H9 (cell line): Measurements from ENCODE around the gene ZNF175. TPM values are rescaled to one million over a fixed set of nuclear protein-coding genes. Genes with fewer than 3 reads are reported as not detected.

Experiments
- DNase-seq: peaks from one replicate; pipeline ENCODE4 v3.0.0-alpha.2; 2017
- H2AFZ ChIP-seq: one replicate; pipeline ENCODE4 v1.6.1; 2013; ENCODE audit warnings: mild to moderate bottlenecking, low read length, control low read depth, moderate library complexity
- H2AK5ac ChIP-seq: 2 replicates; pipeline ENCODE4 v1.6.1; 2013; ENCODE audit warnings: low read length, control low read depth, mixed read lengths; ENCODE audit not compliant: insufficient read length
- H2BK120ac ChIP-seq: one replicate; pipeline ENCODE4 v1.6.1; 2013; ENCODE audit warnings: low read depth, mild to moderate bottlenecking, low read length, control low read depth, inconsistent platforms; ENCODE audit not compliant: poor library complexity, severe bottlenecking
- H2BK12ac ChIP-seq: 2 replicates; pipeline ENCODE4 v1.6.1; 2013; ENCODE audit warnings: low read length, control low read depth, mixed read lengths, low read depth; ENCODE audit not compliant: insufficient read length
- H2BK15ac ChIP-seq: 2 replicates; pipeline ENCODE4 v1.6.1; 2013; ENCODE audit warnings: low read depth, low read length, control low read depth
- H2BK20ac ChIP-seq: one replicate; pipeline ENCODE4 v1.6.1; 2013; ENCODE audit warnings: low read depth, mild to moderate bottlenecking, low read length, control low read depth, inconsistent platforms; ENCODE audit not compliant: poor library complexity, severe bottlenecking
- H2BK5ac ChIP-seq: 2 replicates; pipeline ENCODE4 v1.6.1; 2013; ENCODE audit warnings: low read length, control low read depth, mixed read lengths; ENCODE audit not compliant: insufficient read length
- H3K14ac ChIP-seq: 2 replicates; pipeline ENCODE4 v1.6.1; 2013; ENCODE audit warnings: low read length, control low read depth; ENCODE audit not compliant: insufficient read depth
- H3K18ac ChIP-seq: 2 replicates; pipeline ENCODE4 v1.6.1; 2013; ENCODE audit warnings: low read depth, mild to moderate bottlenecking, mixed read lengths, low read length, control low read depth; ENCODE audit not compliant: insufficient read length
- H3K23ac ChIP-seq: 2 replicates; pipeline ENCODE4 v1.6.1; 2013; ENCODE audit warnings: low read length, control low read depth, mixed read lengths, low read depth; ENCODE audit not compliant: insufficient read length
- H3K23me2 ChIP-seq: 2 replicates; pipeline ENCODE4 v1.6.1; 2013; ENCODE audit warnings: low read depth, mild to moderate bottlenecking, mixed read lengths, low read length, control low read depth; ENCODE audit not compliant: insufficient read length, poor library complexity, severe bottlenecking
- H3K27ac ChIP-seq: 2 replicates; pipeline ENCODE4 v1.5.1; 2013; ENCODE audit warnings: low read length, control low read depth, mixed read lengths, low read depth; ENCODE audit not compliant: insufficient read length
- H3K27me3 ChIP-seq: 2 replicates; pipeline ENCODE4 v1.6.1; 2013; ENCODE audit warnings: low read length, control low read depth, inconsistent platforms; ENCODE audit not compliant: insufficient read depth
- H3K4ac ChIP-seq: 2 replicates; pipeline ENCODE4 v1.6.1; 2013; ENCODE audit warnings: low read depth, mild to moderate bottlenecking, control low read depth, inconsistent platforms, low read length, moderate library complexity
- H3K4me1 ChIP-seq: 2 replicates; pipeline ENCODE4 v1.6.1; 2013; ENCODE audit warnings: low read length, control low read depth, inconsistent platforms; ENCODE audit not compliant: insufficient read depth
- H3K4me2 ChIP-seq: 2 replicates; pipeline ENCODE4 v1.6.1; 2013; ENCODE audit warnings: low read length, control low read depth, mixed read lengths; ENCODE audit not compliant: insufficient read length, insufficient read depth
- H3K56ac ChIP-seq: 2 replicates; pipeline ENCODE4 v1.6.1; 2013; ENCODE audit warnings: low read depth, mild to moderate bottlenecking, mixed read lengths, low read length, control low read depth; ENCODE audit not compliant: insufficient read length
- H3K79me1 ChIP-seq: 2 replicates; pipeline ENCODE4 v1.6.1; 2013; ENCODE audit warnings: low read depth, mild to moderate bottlenecking, moderate library complexity, low read length, control low read depth, inconsistent platforms; ENCODE audit not compliant: insufficient read depth, poor library complexity, severe bottlenecking
- H3K79me2 ChIP-seq: 2 replicates; pipeline ENCODE4 v1.6.1; 2013; ENCODE audit warnings: low read length, control low read depth, inconsistent platforms; ENCODE audit not compliant: insufficient read depth
- H3K9ac ChIP-seq: 2 replicates; pipeline ENCODE4 v1.6.1; 2013; ENCODE audit warnings: low read length, control low read depth, mixed read lengths; ENCODE audit not compliant: insufficient read length; ENCODE audit errors: extremely low read depth
- H3K9me3 ChIP-seq: one replicate; pipeline ENCODE4 v1.6.1; 2013; ENCODE audit warnings: low read depth, low read length, inconsistent platforms; ENCODE audit not compliant: control insufficient read depth
- H3T11ph ChIP-seq: one replicate; pipeline ENCODE4 v1.6.1; 2013; ENCODE audit warnings: mild to moderate bottlenecking, low read length, control low read depth, inconsistent platforms
- H4K20me1 ChIP-seq: one replicate; pipeline ENCODE4 v1.6.1; 2013; ENCODE audit not compliant: control insufficient read depth, insufficient read length, insufficient read depth
- H4K5ac ChIP-seq: 2 replicates; pipeline ENCODE4 v1.6.1; 2013; ENCODE audit warnings: low read depth, mild to moderate bottlenecking, mixed read lengths, low read length, control low read depth; ENCODE audit not compliant: insufficient read length
- H4K8ac ChIP-seq: replicated peaks from 2 replicates; pipeline ENCODE4 v1.6.1; 2013; ENCODE audit warnings: low read length, control low read depth, mixed read lengths, low read depth; ENCODE audit not compliant: insufficient read length
- H4K91ac ChIP-seq: 2 replicates; pipeline ENCODE4 v1.6.1; 2013; ENCODE audit warnings: low read depth, mild to moderate bottlenecking, moderate library complexity, mixed read lengths, low read length, control low read depth; ENCODE audit not compliant: insufficient read length
- H3K27ac Mint-ChIP-seq, 3 experiments: 2 replicates in 2 of 3; 3 replicates in 1 of 3; pipeline ENCODE4 v1.8.0; 2020 to 2021; ENCODE audit warnings: mixed read lengths in 3 of 3, mild to moderate bottlenecking in 1 of 3, moderate library complexity in 1 of 3
- H3K27me3 Mint-ChIP-seq: 2 replicates; pipeline ENCODE4 v1.8.0; 2021; ENCODE audit warnings: low read depth, mild to moderate bottlenecking, moderate library complexity, mixed read lengths
- H3K36me3 Mint-ChIP-seq, 3 experiments: 2 replicates in 2 of 3; 3 replicates in 1 of 3; pipeline ENCODE4 v1.8.0; 2020 to 2021; ENCODE audit warnings: low read depth in 3 of 3, mixed read lengths in 3 of 3; ENCODE audit not compliant: insufficient read depth in 1 of 3
- H3K4me1 Mint-ChIP-seq, 2 experiments: 2 replicates each; pipeline ENCODE4 v1.8.0; 2020; ENCODE audit warnings: mixed read lengths in 2 of 2
- H3K4me3 Mint-ChIP-seq, 2 experiments: 2 replicates in 1 of 2; 3 replicates in 1 of 2; pipeline ENCODE4 v1.8.0; 2020 to 2021; ENCODE audit warnings: mild to moderate bottlenecking in 2 of 2, mixed read lengths in 2 of 2, moderate library complexity in 1 of 2
- H3K9me3 Mint-ChIP-seq, 2 experiments: 2 replicates in 1 of 2; 3 replicates in 1 of 2; pipeline ENCODE4 v1.8.0; 2020; ENCODE audit warnings: mild to moderate bottlenecking in 2 of 2, mixed read lengths in 2 of 2, moderate library complexity in 1 of 2
- CTCF ChIP-seq: fragments of 200-600 bp; sonication (generic); conservative IDR thresholded peaks from 3 replicates; pipeline ENCODE4 v1.8.0; 2021; ENCODE audit warnings: antibody characterized with exemption, mild to moderate bottlenecking
- WGBS: extraction: QIAGEN DNeasy Blood & Tissue Kit; methylation state at CpG from one replicate; pipeline ENCODE4 v1.1.7; 2013; ENCODE audit warnings: missing lambda C conversion rate, low lambda C conversion rate, mixed read lengths; ENCODE audit not compliant: insufficient read length; ENCODE audit errors: extremely low coverage; 5-methylcytosine and 5-hydroxymethylcytosine counted together
- total RNA-seq: library from RNA; stranded (reverse); gene quantifications from 2 replicates; pipeline ENCODE4 v1.2.1, GENCODE V29; 2021

The ZNF175 gene
- total RNA-seq, 1 experiment from 2014 or later: 10.7 TPM

GRCh38 chr19:51637362-51637978 lies 66.4 kb downstream of the ZNF175 start:
- peak; percentile 67 for TF ChIP-seq CTCF
- no peak overlapping the region for H2BK12ac ChIP-seq
- no peaks in the 10 kb centered on the region for H3K4me1 ChIP-seq
- H4K91ac ChIP-seq: no peak overlapping the region
- H2AFZ ChIP-seq: no peak overlapping the region
- H3K4me2 ChIP-seq: no peak overlapping the region
- no peak overlapping the region for H2AK5ac ChIP-seq
- peaks cover 0 to 4% (median 3%) of the 10 kb centered on the region in 3 experiments; a peak in 3 of 7 replicates for H3K36me3 Mint-ChIP-seq
- no peak overlapping the region for H3T11ph ChIP-seq
- no peaks in the 10 kb centered on the region for H3K79me1 ChIP-seq
- H3K4me1 Mint-ChIP-seq: no peaks in the 10 kb centered on the region
- no peak overlapping the region for H2BK5ac ChIP-seq
- H3K27me3 ChIP-seq: no peaks in the 10 kb centered on the region
- H3K4ac ChIP-seq: no peak overlapping the region
- H3K23ac ChIP-seq: no peak overlapping the region
- H2BK120ac ChIP-seq: no peak overlapping the region
- H3K9ac ChIP-seq: no peak overlapping the region
- no peak overlapping the region for H3K27ac ChIP-seq
- H2BK15ac ChIP-seq: no peak overlapping the region
- H4K8ac ChIP-seq: no peak overlapping the region
- no peaks in the 10 kb centered on the region for H3K79me2 ChIP-seq
- no CpG with 5 or more reads among the region's 5 CpGs for WGBS
- no peak overlapping the region for H3K27ac Mint-ChIP-seq
- no peak overlapping the region for H3K56ac ChIP-seq
- H2BK20ac ChIP-seq: no peak overlapping the region
- H3K14ac ChIP-seq: no peak overlapping the region
- H4K5ac ChIP-seq: no peak overlapping the region
- peaks cover 10% of the 10 kb centered on the region for H3K9me3 ChIP-seq
- H3K27me3 Mint-ChIP-seq: peaks cover 11% of the 10 kb centered on the region
- no peaks in the 10 kb centered on the region for H4K20me1 ChIP-seq
- no peak overlapping the region for H3K18ac ChIP-seq
- DNase-seq: no peak
- no peak overlapping the region for H3K4me3 Mint-ChIP-seq
- peaks cover 77 to 91% of the 10 kb centered on the region in 2 experiments for H3K9me3 Mint-ChIP-seq
- no peaks in the 10 kb centered on the region for H3K23me2 ChIP-seq
